Measurements from ENCODE around the gene APLP1. TPM values are rescaled to one million over a fixed set of nuclear protein-coding genes. Genes with fewer than 3 reads are reported as not detected.

APLP1 gene
- total RNA-seq, 4 donors from 2014 or later = 4.6 to 14.6 (median 8.8) TPM

GRCh38 chr19:35870798-35871197, 2.4 kb downstream of the APLP1 start:
- DNase-seq (ENCODE audit: extremely low spot score) = no peak
- no peak for TF ChIP-seq POLR2AphosphoS5 (IDR thresholded peaks at IDR 0.05)
- TF ChIP-seq POLR2A (IDR thresholded peaks at IDR 0.05; ENCODE audit: low read depth) = no peak
- TF ChIP-seq EP300 (IDR thresholded peaks at IDR 0.05) = no peak
- TF ChIP-seq CTCF (IDR thresholded peaks at IDR 0.05) = no peak
- no peak overlapping the region for H3K27ac ChIP-seq (replicated peaks in 1 of 4)
- no peaks in the 10 kb centered on the region for H3K9me3 ChIP-seq
- 79% methylated on average over 3 of the region's 12 CpGs for WGBS
- H3K27me3 ChIP-seq = peaks cover 4 to 47% (median 11%) of the 10 kb centered on the region in 4 donors
- H3K4me1 ChIP-seq = peaks cover 17 to 26% (median 25%) of the 10 kb centered on the region in 4 donors
- H3K36me3 ChIP-seq = no peaks in the 10 kb centered on the region
- intact Hi-C loops (cut with DNase I) = no loop called here
- H3K4me3 ChIP-seq = no peak overlapping the region

GRCh38 chr19:35871611-35872010, 3.2 kb downstream of the APLP1 start:
- no peak overlapping the region for H3K27ac ChIP-seq (replicated peaks in 1 of 4)
- no peaks in the 10 kb centered on the region for H3K9me3 ChIP-seq
- DNase-seq (ENCODE audit: extremely low spot score) = no peak
- H3K27me3 ChIP-seq = peaks cover 4 to 42% (median 11%) of the 10 kb centered on the region in 4 donors
- TF ChIP-seq POLR2A (IDR thresholded peaks at IDR 0.05; ENCODE audit: low read depth) (no peak), POLR2AphosphoS5 (IDR thresholded peaks at IDR 0.05) (no peak), EP300 (IDR thresholded peaks at IDR 0.05) (no peak), CTCF (IDR thresholded peaks at IDR 0.05) (no peak)
- peaks cover 17 to 26% (median 25%) of the 10 kb centered on the region in 4 donors for H3K4me1 ChIP-seq
- intact Hi-C loops (cut with DNase I) = no loop called here
- WGBS = 75% methylated on average over 6 of the region's 12 CpGs
- H3K36me3 ChIP-seq = no peaks in the 10 kb centered on the region
- H3K4me3 ChIP-seq = no peak overlapping the region

- TF ChIP-seq POLR2A (IDR thresholded peaks at IDR 0.05; ENCODE audit: low read depth) (no peak), EP300 (IDR thresholded peaks at IDR 0.05) (no peak), POLR2AphosphoS5 (IDR thresholded peaks at IDR 0.05) (no peak), CTCF (IDR thresholded peaks at IDR 0.05) (no peak)
- no peaks in the 10 kb centered on the region for H3K36me3 ChIP-seq
- H3K9me3 ChIP-seq = no peaks in the 10 kb centered on the region
- H3K4me1 ChIP-seq = peaks cover 17 to 26% (median 25%) of the 10 kb centered on the region in 4 donors
- H3K27me3 ChIP-seq = peaks cover 4 to 42% (median 11%) of the 10 kb centered on the region in 4 donors
- 83% methylated on average over 5 of the region's 5 CpGs for WGBS
- no peak overlapping the region for H3K27ac ChIP-seq (replicated peaks in 1 of 4)
- DNase-seq (ENCODE audit: extremely low spot score) = no peak
- H3K4me3 ChIP-seq = no peak overlapping the region
- intact Hi-C loops (cut with DNase I) = no loop called here
Measured at GRCh38 chr19:35872180-35872579, 3.8 kb downstream of the APLP1 start.

GRCh38 chr19:35874392-35874930, 6.1 kb downstream of the APLP1 start:
- H3K27me3 ChIP-seq = peaks cover 0 to 52% (median 7%) of the 10 kb centered on the region in 4 donors
- DNase-seq (ENCODE audit: extremely low spot score) = no peak
- H3K36me3 ChIP-seq = no peaks in the 10 kb centered on the region
- H3K4me1 ChIP-seq = peaks cover 7 to 13% (median 11%) of the 10 kb centered on the region in 4 donors
- 94% methylated on average over 28 of the region's 32 CpGs for WGBS
- H3K4me3 ChIP-seq = no peak overlapping the region
- TF ChIP-seq POLR2A (IDR thresholded peaks at IDR 0.05; ENCODE audit: low read depth) (no peak), CTCF (IDR thresholded peaks at IDR 0.05) (no peak), POLR2AphosphoS5 (IDR thresholded peaks at IDR 0.05) (no peak), EP300 (IDR thresholded peaks at IDR 0.05) (no peak)
- no peaks in the 10 kb centered on the region for H3K9me3 ChIP-seq
- no peak overlapping the region for H3K27ac ChIP-seq (replicated peaks in 1 of 4)
- intact Hi-C loops (cut with DNase I) = no loop called here

GRCh38 chr19:35879068-35879467, 10.7 kb downstream of the APLP1 start:
- DNase-seq (ENCODE audit: extremely low spot score) = no peak
- no peak for TF ChIP-seq CTCF (IDR thresholded peaks at IDR 0.05)
- no peak for TF ChIP-seq POLR2A (IDR thresholded peaks at IDR 0.05; ENCODE audit: low read depth)
- TF ChIP-seq EP300 (IDR thresholded peaks at IDR 0.05) = no peak
- no peak for TF ChIP-seq POLR2AphosphoS5 (IDR thresholded peaks at IDR 0.05)
- Histone ChIP-seq H3K4me1 (peaks cover 0 to 9% (median 5%) of the 10 kb centered on the region in 4 donors), H3K9me3 (no peaks in the 10 kb centered on the region), H3K36me3 (no peaks in the 10 kb centered on the region), H3K27me3 (peaks cover 0 to 32% (median 0%) of the 10 kb centered on the region in 4 donors), H3K4me3 (no peak overlapping the region), H3K27ac (replicated peaks in 1 of 4) (no peak overlapping the region)
- 39% methylated on average over 18 of the region's 23 CpGs for WGBS
- intact Hi-C loops (cut with DNase I) = no loop called here
